ENCODE results near the gene IFNGR2.
A peak's percentile ranks its signal among the peaks of the same experiment; 100 is the strongest.
"Not testable (repeated sequence)": the region's sequence is repeated elsewhere in the genome, so short reads cannot be mapped to it uniquely, and the experiment has no call there.

The IFNGR2 gene

DNA sequence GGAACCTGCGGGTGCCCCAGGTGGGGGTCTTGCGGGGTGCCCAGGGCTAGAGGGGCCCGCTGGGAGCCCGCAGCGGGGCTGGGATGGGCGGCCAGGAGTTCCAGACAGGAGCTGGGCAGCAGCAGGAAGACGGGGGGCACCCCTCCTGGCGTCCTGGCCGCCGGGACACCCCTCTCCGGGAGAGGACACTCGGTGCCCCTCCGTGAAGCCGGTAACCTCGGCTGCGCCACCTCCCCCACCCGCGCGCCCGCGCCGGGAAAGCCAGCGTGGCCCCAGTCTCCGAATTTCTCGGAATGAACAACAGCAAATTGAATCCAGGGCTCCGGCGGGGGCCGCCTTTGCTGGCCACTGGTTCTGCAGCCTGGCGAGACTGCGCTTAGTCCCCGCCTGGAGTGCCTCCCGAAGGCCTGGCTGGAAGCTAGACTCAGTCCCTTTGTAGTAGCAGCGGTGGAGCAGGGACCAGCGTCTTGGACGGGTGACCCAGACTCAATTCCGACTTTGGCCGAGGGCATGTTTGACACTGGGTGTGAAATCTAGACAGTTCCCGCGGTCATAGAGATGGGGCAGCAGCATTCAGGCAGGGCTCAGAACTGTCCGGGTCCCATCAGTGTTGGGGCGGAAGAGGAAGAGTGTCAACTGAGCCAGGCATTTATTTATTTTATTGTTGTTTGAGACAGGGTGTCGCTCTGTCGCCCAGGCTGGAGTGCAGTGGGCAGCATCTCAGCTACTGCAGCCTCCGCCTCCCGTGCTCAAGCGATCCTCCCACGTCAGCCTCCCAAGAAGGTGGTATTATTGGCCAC lies 773 bp downstream of the IFNGR2 start:
- DNase-seq, result peak; percentile 66

DNA sequence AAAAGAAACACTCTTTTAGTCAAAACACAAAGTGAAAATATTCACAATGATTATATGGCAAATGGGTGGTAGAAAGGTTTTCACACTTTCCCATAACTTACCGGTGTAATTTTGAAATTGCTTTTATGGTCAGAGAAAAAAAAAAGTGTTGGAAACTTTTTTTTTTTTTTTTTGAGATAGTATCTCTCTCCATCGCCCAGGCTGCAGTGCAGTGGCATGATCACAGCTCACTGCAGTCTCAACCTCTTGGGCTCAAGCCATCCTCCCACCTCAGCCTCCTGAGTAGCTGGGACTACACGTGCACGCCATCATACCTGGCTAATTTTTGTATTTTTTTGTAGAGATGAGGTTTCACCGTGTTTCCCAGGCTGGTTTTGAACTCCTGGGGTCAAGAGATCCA lies 3.3 kb downstream of the IFNGR2 start:
- DNase-seq, result no peak

DNA sequence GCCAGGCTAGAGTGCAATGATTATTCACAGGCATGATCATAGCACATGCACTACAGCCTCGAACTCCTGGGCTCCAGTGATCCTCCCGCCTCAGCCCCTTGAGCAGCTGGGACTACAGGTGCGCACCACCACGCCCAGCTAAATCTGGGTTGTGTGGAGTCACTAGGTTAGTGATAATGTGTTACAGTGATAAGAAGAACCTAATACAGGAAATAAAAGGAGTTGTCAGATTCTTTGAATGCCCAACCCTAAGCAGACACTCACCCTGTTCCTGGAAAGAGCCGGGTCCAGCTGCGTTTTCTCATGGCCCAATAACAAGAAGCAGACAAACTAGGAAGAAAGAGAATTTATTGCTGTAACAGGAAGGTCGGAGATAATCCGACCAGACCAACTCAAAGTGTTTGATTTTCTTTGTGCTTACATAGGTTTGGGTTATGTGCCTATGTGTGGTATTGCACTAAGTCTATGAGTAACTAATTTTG lies 8.8 kb downstream of the IFNGR2 start:
- no peak for DNase-seq

DNA sequence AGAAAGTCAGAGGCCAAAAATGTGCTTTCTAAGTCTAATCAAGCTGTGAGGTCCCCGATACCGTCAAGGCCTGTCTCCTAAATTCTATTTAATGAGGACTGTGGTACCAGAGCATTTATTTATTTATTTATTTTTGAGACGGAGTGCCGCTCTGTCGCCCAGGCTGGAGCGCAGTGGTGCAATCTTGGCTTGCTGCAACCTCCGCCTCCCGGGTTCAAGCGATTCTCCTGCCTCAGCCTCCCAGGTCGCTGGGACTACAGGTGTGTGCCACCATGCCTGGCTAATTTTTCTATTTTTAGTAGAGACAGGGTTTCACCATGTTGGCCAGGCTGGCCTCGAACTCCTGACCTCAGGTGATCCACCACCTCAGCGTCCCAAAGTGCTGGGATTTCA lies 9.2 kb downstream of the IFNGR2 start:
- DNase-seq, result not testable (repeated sequence)

DNA sequence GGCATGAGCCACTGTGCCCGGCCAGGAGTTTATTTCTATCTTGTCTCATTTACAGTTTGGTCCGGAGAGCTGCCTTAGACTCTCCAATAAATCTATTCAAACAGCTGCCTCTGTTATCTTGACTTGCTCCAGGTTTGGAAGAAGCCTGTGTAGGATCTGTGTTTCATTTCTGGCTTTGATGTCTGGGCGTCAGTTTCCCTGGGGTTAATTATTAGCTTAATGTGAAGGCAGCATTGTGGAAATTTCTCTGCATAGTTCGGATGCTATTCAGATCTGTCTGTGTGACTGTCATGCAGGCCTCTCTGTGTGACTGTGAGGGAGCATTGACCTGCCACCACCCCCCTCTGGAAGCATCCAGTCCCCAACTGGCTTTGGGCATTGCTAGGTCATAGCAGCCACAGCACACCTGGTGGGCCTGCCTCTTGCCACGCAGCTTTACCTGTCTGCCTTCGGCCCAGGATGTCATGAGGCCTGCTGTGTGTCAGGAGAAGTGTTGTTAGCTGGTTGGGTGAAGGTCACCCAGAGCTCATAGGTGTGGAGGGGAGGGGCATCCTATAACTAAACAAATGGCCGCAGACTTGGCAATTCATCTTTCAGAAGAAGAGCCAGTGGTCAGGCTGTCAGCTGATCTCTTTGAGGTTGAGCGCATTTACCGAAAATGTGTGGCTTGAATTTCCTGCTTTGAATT lies 9.8 kb downstream of the IFNGR2 start:
- no peak for DNase-seq

DNA sequence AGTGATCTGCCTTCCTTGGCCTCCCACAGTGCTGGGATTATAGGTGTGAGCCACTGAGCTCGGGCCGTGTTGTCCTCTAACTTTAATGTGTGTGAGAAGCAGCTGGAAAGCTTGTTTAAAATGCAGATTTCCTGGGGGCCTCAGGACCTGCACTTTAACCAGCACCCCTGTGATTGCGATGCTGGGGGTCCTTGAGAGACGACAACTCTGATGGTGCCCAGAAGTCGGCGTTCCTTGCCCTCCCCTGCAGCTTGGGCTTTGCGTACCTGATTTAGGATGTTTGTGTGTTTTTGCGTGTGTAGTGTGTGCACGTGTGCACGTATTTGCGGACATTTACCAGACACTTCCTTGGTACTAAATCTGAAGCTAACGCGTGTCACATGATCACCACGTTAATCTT lies 10.9 kb downstream of the IFNGR2 start:
- DNase-seq, result no peak

DNA sequence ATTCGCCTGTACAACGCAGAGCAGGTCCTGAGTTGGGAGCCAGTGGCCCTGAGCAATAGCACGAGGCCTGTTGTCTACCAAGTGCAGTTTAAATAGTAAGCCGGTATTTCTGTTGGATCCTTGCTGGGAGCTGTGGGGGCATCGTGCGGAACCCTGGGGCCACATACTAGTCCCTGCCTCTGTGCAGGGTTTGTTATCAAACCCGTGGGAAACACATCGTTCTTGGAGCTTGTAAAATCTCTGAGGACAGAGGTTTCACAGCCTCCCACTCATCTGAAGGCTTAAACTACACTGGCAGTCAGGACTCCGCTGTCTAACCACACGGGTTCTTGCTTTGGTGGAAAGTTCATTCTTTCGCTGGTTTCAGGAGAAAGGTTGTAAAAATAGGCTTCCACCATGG lies 11.7 kb downstream of the IFNGR2 start:
- no peak for DNase-seq

DNA sequence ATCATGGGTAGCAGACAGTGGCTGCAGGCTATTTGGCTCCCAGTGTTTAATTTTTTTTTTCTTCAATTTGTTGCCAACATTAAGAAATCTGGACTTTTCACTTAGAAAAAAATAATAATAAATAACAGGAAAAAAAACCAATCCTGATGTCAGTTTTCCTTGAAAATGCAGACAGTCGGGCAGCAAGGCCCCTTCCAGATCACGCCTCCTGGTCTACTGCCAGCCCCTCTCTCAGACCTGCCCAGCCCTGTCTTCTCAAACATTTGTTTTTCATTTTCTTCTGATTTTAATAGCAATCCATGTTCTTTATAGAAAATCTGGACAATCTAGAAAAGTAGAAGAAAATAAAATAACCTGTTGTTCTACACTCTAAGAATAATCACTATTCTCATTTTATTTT lies 15.5 kb downstream of the IFNGR2 start:
- no peak for DNase-seq

DNA sequence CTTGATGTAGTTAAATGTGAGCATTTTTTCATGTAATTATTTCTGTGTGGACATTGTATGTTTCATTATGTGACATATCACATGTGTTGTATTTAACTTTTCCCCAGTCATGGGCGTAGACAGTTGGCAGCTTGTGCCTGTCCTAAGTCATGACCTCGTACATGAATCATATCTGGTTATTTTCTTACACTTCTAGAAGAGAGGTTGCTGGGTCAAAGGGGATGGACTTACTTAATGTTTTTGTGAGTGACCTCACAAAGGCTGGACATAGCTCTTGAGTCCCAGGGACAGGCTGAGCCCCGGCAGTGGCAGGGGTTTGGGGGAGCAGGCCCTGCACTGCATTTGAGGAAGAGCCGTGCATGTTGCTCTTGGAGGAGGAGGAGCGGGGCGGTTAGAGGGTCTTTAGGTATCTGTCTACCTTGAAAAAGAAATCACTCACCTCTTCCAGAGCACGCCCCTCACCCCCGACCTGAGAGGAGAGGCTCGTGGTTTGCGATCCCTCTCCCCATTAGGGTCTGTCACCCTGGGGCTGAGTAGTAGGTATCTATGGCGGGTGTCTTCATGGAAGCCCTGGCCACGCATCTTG lies 16.4 kb downstream of the IFNGR2 start:
- DNase-seq, result no peak

DNA sequence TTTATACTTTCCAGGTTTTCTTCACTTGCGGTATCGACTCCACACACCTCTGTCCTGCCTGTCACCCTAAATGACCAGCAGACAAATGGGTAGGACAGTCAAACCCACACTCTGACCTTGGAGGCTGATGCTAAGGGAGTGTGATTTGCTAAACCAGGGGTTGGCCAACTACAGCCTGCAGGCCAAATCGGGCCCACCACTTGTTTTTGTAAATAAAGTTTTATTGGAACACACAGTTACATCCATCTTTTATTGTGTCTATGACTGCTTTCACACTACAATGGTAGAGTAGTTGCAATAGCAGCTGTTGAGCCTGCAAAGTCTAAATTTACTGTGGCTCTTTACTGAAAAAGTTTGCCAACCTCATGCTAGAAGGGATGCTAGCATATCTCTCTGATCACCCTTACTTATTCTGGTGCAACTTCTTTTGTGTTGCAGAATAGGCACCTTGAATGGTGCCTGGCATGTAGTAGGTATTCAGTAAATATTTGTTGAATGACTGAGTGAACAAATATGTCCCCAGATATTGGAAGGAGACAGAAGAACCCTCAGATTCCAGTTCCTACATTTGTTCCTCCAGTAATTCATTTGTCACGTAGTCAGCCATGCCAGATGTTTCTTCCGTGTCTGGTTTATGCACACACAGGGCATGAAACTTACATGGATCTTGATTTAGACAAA lies 18.6 kb downstream of the IFNGR2 start:
- DNase-seq, result no peak

DNA sequence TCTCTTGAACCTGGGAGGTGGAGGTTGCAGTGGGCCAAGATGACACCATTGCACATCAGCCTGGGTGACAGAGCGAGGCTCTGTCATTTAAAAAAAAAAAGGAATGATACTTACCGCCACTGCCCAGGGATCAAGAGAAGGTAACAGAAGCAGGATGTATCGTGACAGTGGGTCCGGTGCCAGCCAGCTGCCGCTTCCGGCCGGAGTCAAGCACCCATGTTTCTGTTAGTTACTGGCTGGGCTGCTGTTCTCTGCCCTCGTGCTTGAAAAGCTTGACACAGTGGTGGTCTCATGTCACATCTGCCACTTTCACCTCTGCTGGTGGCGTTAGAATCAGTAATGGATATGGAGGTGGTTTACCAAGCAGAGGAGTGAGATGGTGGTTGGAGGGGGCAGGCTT lies 21.0 kb downstream of the IFNGR2 start:
- no peak for DNase-seq

DNA sequence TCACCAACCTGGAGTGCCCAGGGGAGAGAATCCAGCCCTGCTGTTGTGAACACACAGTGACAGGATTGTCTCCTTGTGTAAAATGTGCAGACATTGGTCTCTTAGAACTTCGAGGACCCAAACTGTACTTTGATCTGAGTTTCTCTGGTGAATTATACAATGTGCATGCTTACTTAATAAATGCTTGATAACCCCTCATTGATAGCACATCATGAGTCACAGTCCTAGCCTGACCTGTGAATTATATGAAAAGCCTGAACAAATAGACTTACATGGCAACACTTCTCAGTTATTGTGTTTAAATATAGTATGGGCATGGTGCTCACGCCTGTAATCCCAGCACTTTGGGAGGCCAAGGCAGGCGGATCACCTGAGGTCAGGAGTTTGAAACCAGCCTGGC lies 22.6 kb downstream of the IFNGR2 start:
- no peak for DNase-seq

DNA sequence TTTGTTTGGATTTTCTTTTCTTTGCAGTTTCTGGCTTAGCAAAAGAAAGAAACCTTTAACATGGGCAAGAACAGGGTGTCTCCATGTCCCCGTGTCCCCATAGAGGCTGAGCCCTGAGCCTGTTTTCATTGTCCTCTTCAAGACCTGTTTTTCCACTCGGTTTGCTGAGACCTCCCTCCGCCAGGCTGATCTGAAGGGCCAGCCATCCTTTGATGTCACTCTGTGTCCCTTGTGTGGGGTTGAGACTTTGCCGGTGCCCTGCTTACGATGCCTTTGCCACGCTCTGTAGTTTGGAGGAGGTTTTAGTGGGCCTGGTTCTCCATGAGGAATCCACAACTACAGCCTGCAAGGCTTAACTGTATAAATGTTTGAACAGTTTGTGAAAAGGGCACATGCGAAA lies 23.8 kb downstream of the IFNGR2 start:
- DNase-seq, result no peak

DNA sequence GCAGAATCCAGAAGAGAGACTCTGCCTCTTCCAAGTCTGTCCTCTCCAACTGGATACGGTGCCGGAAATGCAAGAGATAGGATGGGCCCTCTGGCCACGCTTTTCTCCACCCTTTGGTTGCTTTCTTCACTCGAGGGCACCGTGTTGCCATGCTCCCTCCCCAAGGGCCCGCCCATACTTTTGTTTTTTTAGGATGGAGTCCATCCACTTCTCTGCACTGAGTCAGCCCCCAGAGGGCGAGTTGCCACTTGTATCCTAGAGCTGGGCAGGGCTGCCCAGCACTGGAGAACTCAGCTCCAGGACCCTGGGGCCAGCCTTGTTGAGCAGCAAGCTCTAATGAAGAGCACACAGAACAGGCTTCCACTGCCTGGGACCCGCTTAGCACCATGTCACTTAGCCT lies 25.5 kb downstream of the IFNGR2 start:
- no peak for DNase-seq

DNA sequence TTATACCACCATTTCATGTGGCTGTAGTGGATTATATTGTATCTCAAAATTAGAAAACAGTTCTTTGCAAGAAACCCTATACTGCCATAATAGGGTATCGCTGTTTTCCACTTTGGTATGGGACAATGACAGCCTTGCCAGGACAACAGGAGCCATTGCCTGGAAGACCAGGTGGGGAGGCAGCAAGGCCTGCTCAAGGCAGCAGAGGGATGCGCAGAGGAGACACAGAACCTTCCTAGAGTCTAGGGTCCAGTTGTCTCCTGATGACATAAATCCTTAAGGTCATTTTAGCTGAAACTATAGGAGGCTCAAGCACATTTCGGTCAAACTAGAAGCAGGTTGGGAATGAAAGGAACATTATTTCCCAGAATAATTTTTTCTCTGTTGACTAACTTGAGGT lies 27.6 kb downstream of the IFNGR2 start:
- DNase-seq, result no peak

DNA sequence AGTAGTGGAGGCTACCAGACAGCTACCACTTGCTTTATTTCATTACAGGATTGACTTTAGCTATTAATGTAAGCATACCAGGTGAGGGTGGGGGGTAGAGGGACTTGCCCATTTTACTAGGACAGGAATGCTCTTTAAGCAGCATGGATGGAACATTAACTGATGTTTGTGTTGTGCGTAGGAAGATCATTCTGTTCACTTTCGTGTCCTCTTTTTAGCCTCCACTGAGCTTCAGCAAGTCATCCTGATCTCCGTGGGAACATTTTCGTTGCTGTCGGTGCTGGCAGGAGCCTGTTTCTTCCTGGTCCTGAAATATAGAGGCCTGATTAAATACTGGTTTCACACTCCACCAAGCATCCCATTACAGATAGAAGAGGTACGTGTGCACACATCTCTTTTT lies 29.3 kb downstream of the IFNGR2 start:
- no peak for DNase-seq

DNA sequence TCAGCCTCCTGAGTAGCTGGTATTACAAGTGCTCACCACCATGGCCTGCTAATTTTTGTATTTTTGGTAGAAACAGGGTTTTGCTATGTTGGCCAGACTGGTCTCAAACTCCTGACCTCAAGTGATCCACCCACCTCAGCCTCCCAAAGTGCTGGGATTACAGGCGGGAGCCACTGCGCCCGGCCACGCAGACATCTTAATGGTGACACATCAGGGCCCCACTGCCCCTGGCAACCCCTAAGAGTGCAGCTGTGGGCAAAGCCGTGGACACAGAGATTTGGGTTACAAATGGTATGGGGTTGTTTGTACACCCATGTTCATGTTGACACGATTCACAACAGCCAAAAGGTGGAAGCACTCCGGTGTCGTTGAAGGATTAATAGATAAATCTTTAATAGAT lies 29.8 kb downstream of the IFNGR2 start:
- DNase-seq, result no peak

DNA sequence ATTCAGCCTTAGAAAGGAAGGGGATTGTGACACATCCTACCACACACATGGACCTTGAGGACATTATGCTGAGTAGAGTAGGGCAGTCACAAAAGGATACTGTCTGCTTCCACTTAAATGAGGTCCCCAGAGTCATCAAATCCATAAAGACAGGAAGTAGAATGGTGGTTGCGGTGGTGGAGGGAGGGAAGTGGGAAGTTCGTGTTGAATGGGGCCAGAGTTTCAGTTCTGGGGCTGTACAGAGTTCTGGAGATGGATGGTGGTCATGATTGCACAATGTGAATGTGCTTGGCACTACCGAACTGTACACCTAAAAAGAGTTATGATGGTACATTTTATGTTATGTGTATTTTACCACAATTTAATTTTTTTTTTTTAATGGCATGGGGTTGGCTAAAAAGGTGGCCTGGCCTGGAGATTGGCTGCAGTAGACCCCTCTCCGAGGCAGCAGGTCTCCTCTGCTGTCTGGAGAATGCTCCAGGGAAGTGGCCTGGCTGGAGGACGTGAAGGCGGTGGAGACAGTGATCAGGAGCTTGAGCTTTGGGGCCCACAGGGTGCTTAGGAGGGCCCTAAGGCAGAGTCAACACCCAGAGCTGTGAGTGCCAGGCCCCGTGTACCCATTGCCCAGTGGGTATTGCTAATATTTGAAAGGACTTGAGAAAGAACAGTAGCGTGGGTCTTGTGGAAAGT lies 30.4 kb downstream of the IFNGR2 start:
- DNase-seq, result peak; percentile 15

DNA sequence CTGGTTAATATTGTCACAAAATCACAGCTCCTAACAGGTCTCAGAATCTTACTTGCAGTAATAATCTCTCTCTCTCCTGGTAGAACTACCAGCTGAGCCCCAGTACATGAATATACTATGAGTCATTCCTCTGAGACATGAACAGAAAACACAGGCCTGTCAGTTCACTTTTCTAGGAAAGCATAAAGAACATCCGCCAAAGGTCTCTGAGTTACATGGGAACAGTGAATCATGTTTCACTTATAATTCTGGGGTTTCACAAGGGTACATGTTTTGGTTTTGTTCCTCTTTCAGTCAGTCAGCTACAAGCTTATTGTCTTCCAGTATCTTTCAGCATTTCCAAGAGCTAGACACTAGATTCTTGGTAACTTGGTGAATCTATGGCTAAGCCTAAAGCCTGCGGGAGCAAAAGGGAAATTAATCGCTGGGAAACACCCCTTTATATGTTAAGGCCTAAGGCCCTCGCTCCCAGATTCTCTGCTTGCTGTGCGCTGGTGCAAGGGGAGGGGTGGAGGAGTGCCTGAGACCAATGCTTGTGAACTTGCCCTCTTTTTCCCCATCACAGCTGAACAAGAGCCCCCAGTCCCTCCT lies 31.7 kb downstream of the IFNGR2 start:
- DNase-seq, result peak; percentile 13

DNA sequence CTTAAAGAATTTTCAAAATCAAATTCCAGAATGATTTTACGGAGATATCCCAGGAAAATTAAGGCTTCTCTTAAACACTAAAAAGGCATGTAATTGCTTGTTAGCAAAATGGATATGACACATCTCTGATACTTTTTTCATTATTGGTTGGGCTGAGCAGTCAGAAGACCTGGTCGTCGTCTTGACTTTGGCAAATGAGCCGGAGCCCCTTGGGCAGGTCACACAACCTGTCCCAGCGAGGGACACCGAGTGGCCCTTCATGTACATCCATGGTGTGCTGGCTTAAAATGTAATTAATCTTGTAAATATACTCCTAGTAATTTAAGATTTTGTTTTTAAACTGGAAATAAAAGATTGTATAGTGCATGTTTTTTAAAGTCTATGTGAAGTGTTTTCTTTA lies 33.9 kb downstream of the IFNGR2 start:
- no peak for DNase-seq

DNA sequence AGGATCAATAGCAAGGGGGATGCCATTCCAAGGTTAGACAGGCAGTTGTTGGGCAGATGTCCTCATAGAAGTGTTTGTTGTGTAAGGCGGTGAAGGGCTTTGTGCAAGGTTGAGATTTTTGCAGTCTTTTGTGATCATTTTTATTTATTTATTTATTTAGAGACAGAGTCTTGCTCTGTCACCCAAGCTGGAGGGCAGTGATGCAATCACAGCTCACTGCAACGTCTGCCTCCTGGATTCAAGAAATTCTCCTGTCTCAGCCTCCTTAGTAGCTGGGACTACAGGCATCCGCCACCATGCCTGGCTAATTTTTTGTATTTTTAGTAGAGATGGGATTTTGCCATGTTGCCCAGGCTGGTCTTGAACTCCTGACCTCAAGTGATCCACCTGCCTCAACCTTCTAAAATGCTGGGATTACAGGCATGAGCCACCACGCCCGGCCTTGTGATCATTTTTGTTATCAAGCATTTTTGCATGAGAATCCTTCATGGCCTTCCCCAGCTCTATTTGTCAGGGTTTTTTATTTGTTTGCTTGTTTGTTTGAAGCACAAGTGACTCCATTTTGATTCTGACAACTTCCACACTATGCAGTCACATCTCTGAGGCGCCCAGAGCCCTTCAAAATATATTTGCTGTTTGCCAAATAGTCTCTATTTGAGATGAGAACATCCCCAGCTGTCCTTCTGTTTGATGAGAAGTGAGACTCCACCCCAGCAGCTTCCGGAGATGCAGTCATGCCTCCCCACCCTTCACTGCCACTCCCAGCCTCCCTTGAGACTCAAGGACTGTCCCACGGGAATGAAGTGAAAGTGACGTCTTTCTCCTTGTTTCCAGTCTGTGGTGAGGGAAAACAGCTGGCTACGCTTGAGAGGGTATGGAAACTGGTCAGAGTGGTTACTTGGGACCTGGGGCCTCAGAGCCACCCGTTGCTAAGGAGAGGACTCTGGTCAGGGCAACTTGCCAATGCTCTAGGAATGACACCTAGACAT lies 38.6 kb downstream of the IFNGR2 start:
- no peak for DNase-seq
